MM.1S (cell line): Measurements from ENCODE around the gene PACRG.

ENCODE experiments used
- DNase-seq: peaks from one replicate; pipeline ENCODE4 v3.0.0-alpha.2; 2015
- H2AFZ ChIP-seq: fragments of 300-600 bp; sonication (generic); 2 replicates; pipeline ENCODE4 v1.6.0; 2016; ENCODE audit warnings: antibody characterized with exemption, low read length
- H3F3A ChIP-seq: fragments of 300-600 bp; sonication (generic); 2 replicates; pipeline ENCODE4 v1.6.1; 2016; ENCODE audit warnings: mild to moderate bottlenecking, antibody characterized with exemption, low read length, moderate library complexity, mixed read lengths; ENCODE audit not compliant: insufficient read depth
- H3K27ac ChIP-seq: fragments of 300-600 bp; sonication (generic); 2 replicates; pipeline ENCODE4 v1.5.1; 2016; ENCODE audit warnings: mild to moderate bottlenecking, low read length
- H3K27me3 ChIP-seq: fragments of 300-600 bp; sonication (generic); replicated peaks from 2 replicates; pipeline ENCODE4 v1.6.0; 2016; ENCODE audit warnings: low read length; ENCODE audit not compliant: insufficient read depth
- H3K36me3 ChIP-seq: fragments of 300-600 bp; sonication (generic); replicated peaks from 2 replicates; pipeline ENCODE4 v1.6.1; 2016; ENCODE audit warnings: mild to moderate bottlenecking, low read length, mixed read lengths; ENCODE audit not compliant: insufficient read depth
- H3K4me1 ChIP-seq: fragments of 300-600 bp; sonication (generic); 2 replicates; pipeline ENCODE4 v1.6.1; 2016; ENCODE audit warnings: low read length, mixed read lengths
- H3K4me2 ChIP-seq: fragments of 300-600 bp; sonication (generic); 2 replicates; pipeline ENCODE4 v1.6.0; 2016; ENCODE audit warnings: low read depth, low read length
- H3K4me3 ChIP-seq: fragments of 300-600 bp; sonication (generic); 2 replicates; pipeline ENCODE4 v1.5.1; 2016; ENCODE audit warnings: low read length, mixed read lengths
- H3K79me2 ChIP-seq: fragments of 300-600 bp; sonication (generic); 2 replicates; pipeline ENCODE4 v1.6.1; 2016; ENCODE audit warnings: mixed run types, low read length, mixed read lengths
- H3K9ac ChIP-seq: fragments of 300-600 bp; sonication (generic); 2 replicates; pipeline ENCODE4 v1.6.1; 2016; ENCODE audit warnings: low read length, mixed read lengths
- H3K9me2 ChIP-seq: fragments of 300-600 bp; sonication (generic); replicated peaks from 2 replicates; pipeline ENCODE4 v1.6.1; 2016; ENCODE audit warnings: mild to moderate bottlenecking, low read length, mixed read lengths; ENCODE audit not compliant: insufficient read depth
- H3K9me3 ChIP-seq: fragments of 300-600 bp; sonication (generic); replicated peaks from 2 replicates; pipeline ENCODE4 v1.6.1; 2016; ENCODE audit warnings: mild to moderate bottlenecking, low read length, mixed read lengths; ENCODE audit not compliant: insufficient read depth
- H4K20me1 ChIP-seq: fragments of 300-600 bp; sonication (generic); 2 replicates; pipeline ENCODE4 v1.6.1; 2016; ENCODE audit warnings: mild to moderate bottlenecking, low read length, moderate library complexity, mixed read lengths; ENCODE audit not compliant: insufficient read depth
- EZH2 ChIP-seq: fragments of 300-600 bp; sonication (generic); optimal IDR thresholded peaks from 2 replicates; pipeline ENCODE3; 2017; ENCODE audit warnings: low read depth, mild to moderate bottlenecking, antibody characterized with exemption, low read length, mixed read lengths
- EZH2phosphoT487 ChIP-seq: fragments of 300-600 bp; sonication (generic); IDR thresholded peaks from 2 replicates; pipeline ENCODE4 v1.6.1; 2018; ENCODE audit warnings: antibody characterized with exemption, low read length
- TF ChIP-seq, protein P1 (sequence below): fragments of 300-600 bp; sonication (generic); IDR thresholded peaks from 2 replicates; pipeline ENCODE4 v1.5.1; 2016; ENCODE audit warnings: antibody characterized with exemption, low read length, mixed read lengths

Gene PACRG

DNA sequence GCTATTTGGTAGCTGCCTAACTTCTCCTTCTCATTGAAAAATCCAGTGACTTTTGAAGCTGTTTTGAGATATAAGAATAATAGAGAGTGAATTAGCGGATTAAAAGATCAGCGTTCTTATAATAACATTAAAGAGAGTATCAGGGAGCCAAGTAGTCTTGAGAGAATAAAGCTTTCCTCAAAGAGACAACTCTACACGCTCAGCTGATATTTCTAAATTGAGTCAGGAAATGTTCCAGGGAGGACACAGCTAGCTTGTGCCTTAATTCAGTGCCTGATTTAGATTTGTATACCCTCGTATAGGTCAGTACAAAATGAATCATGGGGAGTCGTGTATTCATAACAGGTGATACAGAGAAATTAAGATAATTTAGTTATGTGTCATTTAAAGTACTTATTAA lies 611.7 kb downstream of the PACRG start:
- TF ChIP-seq EZH2 (no peak), EZH2phosphoT487 (no peak)
- TF ChIP-seq, protein P1, sequence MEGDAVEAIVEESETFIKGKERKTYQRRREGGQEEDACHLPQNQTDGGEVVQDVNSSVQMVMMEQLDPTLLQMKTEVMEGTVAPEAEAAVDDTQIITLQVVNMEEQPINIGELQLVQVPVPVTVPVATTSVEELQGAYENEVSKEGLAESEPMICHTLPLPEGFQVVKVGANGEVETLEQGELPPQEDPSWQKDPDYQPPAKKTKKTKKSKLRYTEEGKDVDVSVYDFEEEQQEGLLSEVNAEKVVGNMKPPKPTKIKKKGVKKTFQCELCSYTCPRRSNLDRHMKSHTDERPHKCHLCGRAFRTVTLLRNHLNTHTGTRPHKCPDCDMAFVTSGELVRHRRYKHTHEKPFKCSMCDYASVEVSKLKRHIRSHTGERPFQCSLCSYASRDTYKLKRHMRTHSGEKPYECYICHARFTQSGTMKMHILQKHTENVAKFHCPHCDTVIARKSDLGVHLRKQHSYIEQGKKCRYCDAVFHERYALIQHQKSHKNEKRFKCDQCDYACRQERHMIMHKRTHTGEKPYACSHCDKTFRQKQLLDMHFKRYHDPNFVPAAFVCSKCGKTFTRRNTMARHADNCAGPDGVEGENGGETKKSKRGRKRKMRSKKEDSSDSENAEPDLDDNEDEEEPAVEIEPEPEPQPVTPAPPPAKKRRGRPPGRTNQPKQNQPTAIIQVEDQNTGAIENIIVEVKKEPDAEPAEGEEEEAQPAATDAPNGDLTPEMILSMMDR: no peak
- H3K27ac ChIP-seq: no peak overlapping the region
- no peaks in the 10 kb centered on the region for H3K9me2 ChIP-seq
- H3K4me1 ChIP-seq: no peaks in the 10 kb centered on the region
- no peak overlapping the region for H3K4me2 ChIP-seq
- no peaks in the 10 kb centered on the region for H3K27me3 ChIP-seq
- no peak for DNase-seq
- no peaks in the 10 kb centered on the region for H3F3A ChIP-seq
- no peaks in the 10 kb centered on the region for H3K36me3 ChIP-seq
- H3K4me3 ChIP-seq: no peak overlapping the region
- H3K9me3 ChIP-seq: no peaks in the 10 kb centered on the region
- H4K20me1 ChIP-seq: no peaks in the 10 kb centered on the region
- H3K9ac ChIP-seq: no peak overlapping the region
- H2AFZ ChIP-seq: no peak overlapping the region
- no peaks in the 10 kb centered on the region for H3K79me2 ChIP-seq

DNA sequence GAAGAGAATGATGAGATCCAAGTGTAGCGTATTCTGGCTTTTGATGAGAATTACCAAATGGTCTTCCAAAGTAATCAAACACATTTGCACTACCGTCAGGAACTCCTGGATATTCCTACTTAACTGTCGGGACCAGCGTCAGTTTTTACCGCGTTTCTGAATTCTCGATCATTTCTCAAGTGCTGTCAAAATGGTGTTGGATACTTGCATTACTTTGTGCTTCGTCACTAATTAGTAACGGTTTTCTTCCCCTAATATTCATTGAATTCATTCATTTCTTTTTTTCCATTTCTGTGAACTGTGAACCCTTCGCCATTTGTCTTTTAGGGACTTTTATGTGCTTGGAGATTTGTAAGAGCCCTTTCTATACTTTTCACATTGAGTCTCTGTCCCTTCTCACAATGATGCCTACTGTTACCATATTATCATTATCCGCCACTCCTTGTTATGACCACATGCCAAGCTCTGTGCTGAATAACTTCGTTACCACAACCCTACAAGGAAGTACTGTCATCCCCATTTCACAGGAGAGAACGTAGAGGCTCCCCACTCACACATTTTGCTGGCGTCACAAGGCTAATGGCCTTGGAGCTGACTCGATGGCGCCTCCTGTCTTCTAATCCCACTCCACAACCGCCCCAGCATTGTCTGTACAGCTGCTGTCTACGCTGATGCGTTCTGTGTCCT lies 612.6 kb downstream of the PACRG start:
- Histone ChIP-seq H3K9me2 (no peaks in the 10 kb centered on the region), H3K9me3 (no peaks in the 10 kb centered on the region), H3K4me2 (no peak overlapping the region), H3F3A (no peaks in the 10 kb centered on the region), H3K4me1 (no peaks in the 10 kb centered on the region), H3K4me3 (no peak overlapping the region), H3K9ac (no peak overlapping the region), H3K27ac (no peak overlapping the region), H3K36me3 (no peaks in the 10 kb centered on the region), H3K79me2 (no peaks in the 10 kb centered on the region), H3K27me3 (no peaks in the 10 kb centered on the region), H4K20me1 (no peaks in the 10 kb centered on the region), H2AFZ (no peak overlapping the region)
- no peak for TF ChIP-seq EZH2
- TF ChIP-seq, protein P1: no peak
- TF ChIP-seq EZH2phosphoT487: no peak
- DNase-seq: no peak

DNA sequence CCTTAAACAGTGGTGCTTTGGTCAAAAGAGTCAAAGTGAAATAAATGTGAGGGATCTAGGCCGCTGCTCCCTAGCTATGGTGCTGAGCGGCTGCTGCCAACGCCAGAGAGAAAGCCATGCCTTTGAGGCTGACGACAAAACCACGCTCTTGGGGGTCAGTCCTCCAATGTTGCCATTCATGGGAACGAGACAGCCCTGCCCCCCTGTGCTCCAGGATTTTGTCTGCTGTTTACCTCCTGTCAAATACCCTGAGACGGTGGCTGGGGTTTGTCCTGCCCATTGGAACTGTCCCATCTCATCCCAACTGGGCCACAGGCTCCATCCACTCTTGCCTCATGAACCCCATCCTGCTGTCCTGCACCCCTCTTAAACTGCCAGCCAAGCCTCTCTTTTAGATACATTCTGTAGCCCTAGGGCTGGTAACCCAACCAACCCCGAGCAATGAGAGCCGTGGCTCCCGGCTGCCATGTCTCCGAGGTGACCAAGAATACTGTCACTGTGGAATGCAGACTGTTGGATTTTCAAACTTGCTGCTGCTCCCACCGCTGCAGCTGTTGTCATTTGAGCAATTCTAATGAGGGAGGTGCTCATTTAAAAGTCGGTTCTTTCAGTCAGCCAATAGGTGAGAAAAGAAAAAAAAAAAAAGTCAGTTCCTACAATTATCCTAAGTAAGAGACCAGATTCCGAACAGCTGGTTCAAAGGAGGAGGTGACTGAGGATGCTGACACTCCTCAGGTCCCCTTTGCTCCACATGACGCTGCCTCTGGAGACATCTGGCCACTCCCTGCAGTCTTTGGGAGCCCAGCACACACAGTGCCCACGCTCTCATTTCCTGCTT lies 613.7 kb downstream of the PACRG start:
- Histone ChIP-seq H3K4me2 (no peak overlapping the region), H3F3A (no peaks in the 10 kb centered on the region), H3K9me3 (no peaks in the 10 kb centered on the region), H2AFZ (no peak overlapping the region), H3K4me3 (no peak overlapping the region), H3K9ac (no peak overlapping the region), H3K79me2 (no peaks in the 10 kb centered on the region), H3K27ac (no peak overlapping the region), H3K36me3 (no peaks in the 10 kb centered on the region), H3K27me3 (no peaks in the 10 kb centered on the region), H4K20me1 (no peaks in the 10 kb centered on the region), H3K9me2 (no peaks in the 10 kb centered on the region), H3K4me1 (no peaks in the 10 kb centered on the region)
- TF ChIP-seq EZH2 (no peak), EZH2phosphoT487 (no peak)
- TF ChIP-seq, protein P1: no peak
- DNase-seq: no peak
